ENCODE data around the gene ERC1. TPM values are rescaled to one million over a fixed set of nuclear protein-coding genes. Genes with fewer than 3 reads are reported as not detected.

Gene ERC1
- total RNA-seq, 1 experiment from 2014 or later, result 40.4 TPM

- intact Hi-C loops (cut with micrococcal nuclease; ENCODE audit: unreplicated experiment), result no loop called here
Measured at GRCh38 chr12:968545-968944, 22.5 kb upstream of the ERC1 start.

GRCh38 chr12:969821-970220 lies 21.2 kb upstream of the ERC1 start:
- no TSS peak for BruUV-seq (replicated peaks)

More at GRCh38 chr12:968545-968944, 22.5 kb upstream of the ERC1 start:
- H3K27ac ChIP-seq (ENCODE audit: low read length), result no peak overlapping the region
- ATAC-seq (no peak), DNase-seq (ENCODE audit: low read depth, low spot score) (no peak)
- no peaks in the 10 kb centered on the region for H3K27me3 ChIP-seq (ENCODE audit: control insufficient read depth, insufficient read depth, low read length)
- H3K4me3 ChIP-seq (ENCODE audit: low read depth in 2 of 2, low read length in 2 of 2), result no peak overlapping the region
- H3K4me1 ChIP-seq (ENCODE audit: control insufficient read depth, insufficient read depth, low read length), result no peaks in the 10 kb centered on the region
- no peaks in the 10 kb centered on the region; the same call in 1 of the 2 replicates for H3K36me3 ChIP-seq (ENCODE audit: control insufficient read depth, insufficient read depth, low read length)
- TF ChIP-seq REST (IDR thresholded peaks at IDR 0.05; ENCODE audit: insufficient read depth in 1 of 2, low read depth in 2 of 2, low read length in 1 of 2), result no peak
- no peak for TF ChIP-seq CTCF (IDR thresholded peaks at IDR 0.05)
- no peak for TF ChIP-seq TCF7L2 (IDR thresholded peaks at IDR 0.05; ENCODE audit: low read depth, low read length)
- no peak for TF ChIP-seq SIN3A (IDR thresholded peaks at IDR 0.05; ENCODE audit: borderline replicate concordance, insufficient read depth, low read depth, low read length)
- POLR2A ChIA-PET, result interaction anchor here (0.6 kb wide), 1 partner anchor 12 kb away, joined by 5 read pairs; no protein-coding TSS in a partner anchor
- no TSS peak for BruUV-seq (replicated peaks)
- in situ Hi-C loops (cut with HindIII; ENCODE audit: low pct_unique_long_range_greater_than_20kb, low sequenced_read_pairs), result no loop called here
- CTCF ChIA-PET, result no interaction called here
- no peaks in the 10 kb centered on the region for H3K9me3 ChIP-seq (ENCODE audit: control insufficient read depth, insufficient read depth, low read depth, low read length)

More at GRCh38 chr12:969821-970220, 21.2 kb upstream of the ERC1 start:
- intact Hi-C loops (cut with micrococcal nuclease; ENCODE audit: unreplicated experiment) (no loop called here), in situ Hi-C loops (cut with HindIII; ENCODE audit: low pct_unique_long_range_greater_than_20kb, low sequenced_read_pairs) (no loop called here)
- H3K4me1 ChIP-seq (ENCODE audit: control insufficient read depth, insufficient read depth, low read length), result no peaks in the 10 kb centered on the region
- H3K27me3 ChIP-seq (ENCODE audit: control insufficient read depth, insufficient read depth, low read length), result no peaks in the 10 kb centered on the region
- H3K27ac ChIP-seq (ENCODE audit: low read length), result no peak overlapping the region
- ATAC-seq (no peak), DNase-seq (ENCODE audit: low read depth, low spot score) (no peak)
- no peaks in the 10 kb centered on the region for H3K9me3 ChIP-seq (ENCODE audit: control insufficient read depth, insufficient read depth, low read depth, low read length)
- H3K36me3 ChIP-seq (ENCODE audit: control insufficient read depth, insufficient read depth, low read length), result no peaks in the 10 kb centered on the region; the same call in 1 of the 2 replicates
- TF ChIP-seq TCF7L2 (IDR thresholded peaks at IDR 0.05; ENCODE audit: low read depth, low read length) (no peak), POLR2AphosphoS5 (IDR thresholded peaks at IDR 0.05; ENCODE audit: low read depth, low read length) (no peak), REST (IDR thresholded peaks at IDR 0.05; ENCODE audit: insufficient read depth in 1 of 2, low read depth in 2 of 2, low read length in 1 of 2) (no peak), CTCF (IDR thresholded peaks at IDR 0.05) (no peak), SIN3A (IDR thresholded peaks at IDR 0.05; ENCODE audit: borderline replicate concordance, insufficient read depth, low read depth, low read length) (no peak)
- POLR2A ChIA-PET, result no interaction called here
- CTCF ChIA-PET, result no interaction called here
- no peak overlapping the region for H3K4me3 ChIP-seq (ENCODE audit: low read depth in 2 of 2, low read length in 2 of 2)
